ENCODE data around the gene UNG.

The UNG gene

DNA sequence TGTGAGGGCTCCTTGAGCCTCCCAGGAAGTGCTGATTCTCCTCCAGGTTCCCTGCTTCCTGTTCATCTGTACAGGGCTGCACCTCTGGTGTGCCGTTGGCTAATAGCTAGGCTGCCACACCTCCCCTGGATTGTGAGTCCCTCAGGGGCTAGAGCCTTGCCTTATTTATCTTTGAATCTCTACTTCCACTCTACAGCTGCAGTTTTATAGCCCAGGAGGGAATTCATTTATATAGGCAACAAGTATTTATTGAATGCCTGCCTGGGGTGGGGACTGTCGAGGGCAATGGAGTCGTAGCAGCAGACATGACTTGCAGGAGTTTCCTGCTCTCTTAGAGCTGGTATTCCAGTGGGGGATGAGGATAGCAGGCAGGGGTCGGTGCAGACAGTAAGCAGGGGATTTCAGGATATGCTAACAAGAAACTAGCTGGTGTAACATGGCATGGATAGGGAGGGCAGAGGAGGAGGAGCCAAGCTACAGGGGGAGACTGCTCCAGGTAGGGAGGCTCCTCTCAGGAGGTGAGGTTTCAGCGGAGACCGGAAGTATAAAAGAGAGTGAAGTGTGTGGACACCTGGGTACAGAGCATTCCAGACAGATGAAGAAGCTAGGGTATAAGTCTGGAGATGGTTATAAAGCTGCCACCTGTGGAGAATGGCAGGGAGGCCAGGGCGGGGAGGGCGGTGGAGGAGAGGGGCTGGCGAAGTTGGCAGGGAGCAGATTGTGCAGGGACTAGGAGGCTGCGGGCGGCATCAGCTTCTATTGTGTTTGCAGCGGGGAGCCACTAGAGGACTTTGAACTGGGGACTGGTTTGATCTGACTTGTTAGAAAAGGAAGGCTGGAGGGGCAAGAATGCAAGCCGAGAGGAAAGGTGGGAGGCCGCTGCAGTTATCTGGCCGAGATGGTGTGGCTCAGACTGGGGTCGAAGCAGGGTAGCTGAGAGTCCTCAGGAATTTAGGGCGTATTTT, 27.8 kb upstream of the UNG start:
- DNase-seq (ENCODE audit: insufficient read length, low spot score) (no peak), FAIRE-seq (no peak)
- TF ChIP-seq POLR2A (IDR thresholded peaks at IDR 0.05; ENCODE audit: low read depth, low read length), result no peak

DNA sequence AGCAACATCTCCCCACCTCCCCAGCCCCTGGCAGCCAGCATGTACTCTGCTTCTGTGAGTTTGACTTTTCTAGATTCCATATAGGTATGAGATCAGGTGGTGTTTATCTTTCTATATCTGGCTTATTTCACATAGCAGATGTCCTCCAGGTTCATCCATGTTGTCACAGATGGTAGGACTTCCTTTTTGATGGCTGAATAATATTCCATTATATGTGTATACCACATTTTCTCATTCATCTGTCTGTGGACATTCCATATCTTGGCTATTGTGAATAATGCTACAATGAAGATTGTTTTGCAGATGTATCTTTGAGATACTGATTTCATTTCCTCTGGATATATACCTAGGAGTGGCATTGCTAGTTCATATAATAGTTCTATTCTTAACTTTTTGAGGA, 22.5 kb upstream of the UNG start:
- FAIRE-seq (no peak), DNase-seq (ENCODE audit: insufficient read length, low spot score) (no peak)
- TF ChIP-seq POLR2A (IDR thresholded peaks at IDR 0.05; ENCODE audit: low read depth, low read length), result no peak

DNA sequence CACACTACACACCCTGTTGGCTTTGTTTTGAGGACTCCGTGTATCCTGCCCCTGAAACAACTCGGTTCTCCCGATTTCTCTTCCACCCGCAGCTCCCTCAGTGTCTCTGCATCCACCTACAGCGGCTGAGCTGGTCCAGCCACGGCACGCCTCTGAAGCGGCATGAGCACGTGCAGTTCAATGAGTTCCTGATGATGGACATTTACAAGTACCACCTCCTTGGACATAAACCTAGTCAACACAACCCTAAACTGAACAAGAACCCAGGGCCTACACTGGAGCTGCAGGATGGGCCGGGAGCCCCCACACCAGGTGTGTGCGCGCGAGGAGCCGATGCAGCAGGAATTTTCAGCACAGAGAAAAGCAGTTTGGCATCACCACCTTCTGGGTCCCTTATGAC, 14.6 kb upstream of the UNG start:
- DNase-seq (ENCODE audit: insufficient read length, low spot score) (no peak), FAIRE-seq (no peak)
- TF ChIP-seq POLR2A (IDR thresholded peaks at IDR 0.05; ENCODE audit: low read depth, low read length), result no peak

DNA sequence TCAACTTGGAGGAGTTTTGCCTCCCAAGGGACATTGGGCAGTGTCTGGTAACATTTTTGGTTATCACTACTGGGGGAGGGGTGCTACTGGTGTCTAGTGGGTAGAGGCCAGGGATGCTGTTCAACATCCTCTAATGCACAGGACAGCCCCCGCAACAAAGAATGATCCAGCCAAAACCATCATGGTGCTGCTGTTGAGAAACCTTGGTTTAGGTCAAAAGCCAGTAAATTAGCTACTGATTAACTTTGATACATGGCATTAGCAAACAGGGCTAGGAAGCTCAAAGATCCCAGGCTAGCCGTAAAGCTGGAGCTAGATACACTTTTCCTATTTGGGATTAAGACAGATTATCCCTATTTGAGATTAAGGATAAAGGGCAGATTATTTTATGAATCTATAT, 13.0 kb upstream of the UNG start:
- DNase-seq (ENCODE audit: insufficient read length, low spot score), result no peak
- no peak for TF ChIP-seq POLR2A (IDR thresholded peaks at IDR 0.05; ENCODE audit: low read depth, low read length)
- no peak for FAIRE-seq

DNA sequence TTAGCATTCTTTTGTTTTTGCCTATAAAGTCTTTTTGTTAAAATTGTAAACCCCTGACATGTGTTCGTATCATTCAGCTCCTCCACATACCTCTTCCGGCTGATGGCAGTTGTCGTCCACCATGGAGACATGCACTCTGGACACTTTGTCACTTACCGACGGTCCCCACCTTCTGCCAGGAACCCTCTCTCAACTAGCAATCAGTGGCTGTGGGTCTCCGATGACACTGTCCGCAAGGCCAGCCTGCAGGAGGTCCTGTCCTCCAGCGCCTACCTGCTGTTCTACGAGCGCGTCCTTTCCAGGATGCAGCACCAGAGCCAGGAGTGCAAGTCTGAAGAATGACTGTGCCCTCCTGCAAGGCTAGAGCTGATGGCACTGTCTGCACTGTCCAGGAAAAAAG, 11.8 kb upstream of the UNG start:
- no peak for TF ChIP-seq POLR2A (IDR thresholded peaks at IDR 0.05; ENCODE audit: low read depth, low read length)
- DNase-seq (ENCODE audit: insufficient read length, low spot score) (no peak), FAIRE-seq (no peak)

DNA sequence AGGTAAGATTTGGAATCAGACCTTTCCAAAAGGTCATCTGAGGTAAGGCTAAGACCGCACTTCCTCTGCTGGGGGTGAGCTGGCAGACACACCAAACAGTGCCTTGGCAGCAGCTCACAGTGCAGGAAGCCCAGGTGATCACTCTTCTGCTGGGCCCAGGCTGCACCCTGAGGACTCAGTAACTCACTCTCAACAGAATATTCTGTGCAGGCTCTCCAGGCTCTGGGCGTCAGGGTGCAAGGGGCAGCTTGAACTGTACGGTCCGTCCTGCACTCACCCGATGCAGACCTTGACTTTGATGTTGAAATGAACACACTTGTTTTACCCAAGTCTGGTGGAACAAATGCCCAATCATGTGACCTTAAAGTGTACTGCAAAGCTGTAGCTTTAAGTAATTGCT, 10.1 kb upstream of the UNG start:
- no peak for TF ChIP-seq POLR2A (IDR thresholded peaks at IDR 0.05; ENCODE audit: low read depth, low read length)
- DNase-seq (ENCODE audit: insufficient read length, low spot score) (no peak), FAIRE-seq (no peak)

- TF ChIP-seq POLR2A (IDR thresholded peaks at IDR 0.05; ENCODE audit: low read depth, low read length), result no peak
- DNase-seq (ENCODE audit: insufficient read length, low spot score) (no peak), FAIRE-seq (no peak)
Observed at GRCh38 chr12:109088818-109089217, 8.6 kb upstream of the UNG start.

GRCh38 chr12:109089683-109090082, 7.7 kb upstream of the UNG start:
- no peak for FAIRE-seq
- TF ChIP-seq POLR2A (IDR thresholded peaks at IDR 0.05; ENCODE audit: low read depth, low read length), result no peak
- no peak for DNase-seq (ENCODE audit: insufficient read length, low spot score)

DNA sequence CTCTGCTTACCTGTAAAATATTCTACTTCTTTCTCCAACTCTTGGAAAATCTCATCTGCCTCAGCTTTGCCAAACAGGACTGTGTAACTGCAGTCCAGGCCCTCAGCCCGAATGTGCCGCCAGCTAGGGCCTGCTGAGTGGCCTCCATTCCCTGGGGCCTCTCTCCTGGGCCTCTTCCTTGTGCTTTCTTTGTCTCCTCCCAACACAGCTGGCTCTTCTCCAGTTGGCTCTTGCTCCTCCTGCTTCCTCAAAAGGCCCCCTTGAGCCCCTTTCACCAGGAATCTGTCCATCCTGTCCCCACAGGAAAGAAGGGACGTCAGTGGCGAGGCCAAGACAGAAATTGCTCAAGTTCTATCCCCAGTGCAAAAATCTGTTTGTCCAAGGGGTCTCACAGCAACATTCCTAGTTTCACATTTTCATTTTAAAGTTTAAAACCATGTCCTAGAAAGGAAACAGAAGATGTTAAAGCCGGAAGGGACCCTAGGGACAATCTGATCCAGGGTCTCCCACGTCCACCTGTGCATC, 4.8 kb upstream of the UNG start:
- no peak for DNase-seq (ENCODE audit: insufficient read length, low spot score)
- FAIRE-seq, result no peak
- no peak for TF ChIP-seq POLR2A (IDR thresholded peaks at IDR 0.05; ENCODE audit: low read depth, low read length)

- peak; percentile 36 for FAIRE-seq
- peak; percentile 55 for TF ChIP-seq POLR2A (IDR thresholded peaks at IDR 0.05; ENCODE audit: low read depth, low read length)
- peak; percentile 89 for DNase-seq (ENCODE audit: insufficient read length, low spot score)
Observed at GRCh38 chr12:109093022-109093918, 4.1 kb upstream of the UNG start, which contains the start of gene ALKBH2. ALKBH2 (minus strand) TSS chr12:109093472; CDS start chr12:109092786, 686 bp downstream.

DNA sequence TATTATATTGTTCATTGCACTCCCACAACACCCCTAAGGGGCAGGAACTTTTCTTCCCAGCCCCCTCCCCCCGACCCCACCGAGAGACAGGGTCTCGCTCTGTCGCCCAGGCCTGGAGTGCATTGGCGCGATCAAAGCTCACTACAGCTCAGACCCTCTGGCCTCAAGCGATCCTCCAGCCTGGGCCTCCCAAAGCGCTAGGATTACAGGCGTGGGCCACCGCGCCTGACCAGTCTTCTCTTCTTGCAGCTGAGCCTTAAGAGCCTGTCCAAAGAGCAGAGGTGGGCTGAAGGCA, 310 bp upstream of the UNG start:
- FAIRE-seq (no peak), DNase-seq (ENCODE audit: insufficient read length, low spot score) (no peak)
- no peak for TF ChIP-seq POLR2A (IDR thresholded peaks at IDR 0.05; ENCODE audit: low read depth, low read length)

DNA sequence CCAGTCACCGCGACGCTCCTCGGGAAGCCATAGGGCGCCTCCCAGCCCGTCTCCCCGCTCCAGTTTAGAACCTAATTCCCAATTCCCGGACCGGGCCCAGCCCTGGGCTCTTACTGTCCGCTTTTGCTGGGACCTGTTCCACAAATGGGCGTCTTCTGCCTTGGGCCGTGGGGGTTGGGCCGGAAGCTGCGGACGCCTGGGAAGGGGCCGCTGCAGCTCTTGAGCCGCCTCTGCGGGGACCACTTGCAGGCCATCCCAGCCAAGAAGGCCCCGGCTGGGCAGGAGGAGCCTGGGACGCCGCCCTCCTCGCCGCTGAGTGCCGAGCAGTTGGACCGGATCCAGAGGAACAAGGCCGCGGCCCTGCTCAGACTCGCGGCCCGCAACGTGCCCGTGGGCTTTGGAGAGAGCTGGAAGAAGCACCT, 797 bp downstream of the UNG start:
- no peak for FAIRE-seq
- TF ChIP-seq POLR2A (IDR thresholded peaks at IDR 0.05; ENCODE audit: low read depth, low read length), result no peak
- DNase-seq (ENCODE audit: insufficient read length, low spot score), result peak; percentile 27

DNA sequence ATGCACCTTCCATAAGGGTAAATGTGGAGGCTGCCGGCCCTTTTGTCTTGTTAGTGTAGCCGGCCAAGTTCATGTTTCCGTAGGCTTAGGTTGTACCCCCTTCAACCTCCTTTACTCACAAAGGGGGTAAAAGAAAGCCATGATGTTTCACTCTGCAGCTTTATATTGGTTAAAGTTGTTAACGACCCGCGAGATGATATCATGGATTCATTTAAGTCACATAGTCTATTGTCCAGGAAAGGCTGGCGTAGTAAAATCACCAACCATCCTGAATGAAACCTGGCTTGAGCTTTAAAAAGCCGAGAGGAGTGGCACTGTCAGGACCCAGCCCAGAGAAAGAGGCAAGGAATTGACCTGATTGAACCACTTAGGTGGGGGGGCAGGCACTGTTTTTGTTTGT, 1.3 kb downstream of the UNG start:
- no peak for FAIRE-seq
- no peak for DNase-seq (ENCODE audit: insufficient read length, low spot score)
- TF ChIP-seq POLR2A (IDR thresholded peaks at IDR 0.05; ENCODE audit: low read depth, low read length), result no peak

GRCh38 chr12:109099431-109100020, 2.1 kb downstream of the UNG start:
- FAIRE-seq (no peak), DNase-seq (ENCODE audit: insufficient read length, low spot score) (no peak)
- TF ChIP-seq POLR2A (IDR thresholded peaks at IDR 0.05; ENCODE audit: low read depth, low read length), result no peak

Measured in H54 (cell line).